HCT116 (cell line): ENCODE results near the gene WFDC12. TPM values are rescaled to one million over a fixed set of nuclear protein-coding genes. Genes with fewer than 3 reads are reported as not detected.

Experiments used
- ATAC-seq: fragments of 200-7000 bp; cut with Tn5 transposase; 2 replicates; pipeline ENCODE4 v1.9.1; 2020; ENCODE audit warnings: mild to moderate bottlenecking, moderate library complexity
- BruUV-seq: library from RNA; stranded (reverse); fragments of 400-500 nt; replicated peaks from 2 replicates; lab custom pipeline; 2021; lab: Mats Ljungman, UMichigan
- CTCF ChIA-PET: fragments of 300-600 bp; sonication (Branson Sonifier 250); formaldehyde crosslinking; loops from one replicate; lab custom pipeline; 2021; ENCODE audit warnings: antibody characterized with exemption; lab: Charles Lee
- POLR2A ChIA-PET: fragments of 300-600, 350-600 bp; sonication (Branson Sonifier 250); formaldehyde crosslinking; loops from one replicate; lab custom pipeline; 2021; ENCODE audit warnings: antibody characterized with exemption; lab: Charles Lee
- RAD21 ChIA-PET, 2 experiments: fragments of 300-600 bp; sonication (Branson Sonifier 250); formaldehyde crosslinking; loops; one replicate each; lab custom pipeline; 2023; ENCODE audit warnings: low total read pairs in 2 of 2; ENCODE audit not compliant: uncharacterized antibody in 2 of 2, unreplicated experiment in 2 of 2, low non-redundant PET in 1 of 2; lab: Charles Lee
- DNase-seq: peaks from one replicate; pipeline ENCODE4 v3.0.0-alpha.2; 2010; ENCODE audit warnings: low read depth, low spot score
- H2AFZ ChIP-seq: fragments of 200-600 bp; shearing (Covaris generic), sonication (generic); 2 replicates; pipeline ENCODE4 v1.6.1; 2017; ENCODE audit warnings: low read depth, mixed run types, mixed read lengths, antibody characterized with exemption, low read length; ENCODE audit not compliant: poor library complexity, severe bottlenecking
- H3K27ac ChIP-seq: 2 replicates; pipeline ENCODE4 v1.5.1; 2012; ENCODE audit warnings: low read depth, low read length
- H3K27me3 ChIP-seq: fragments of 200-600 bp; sonication (generic); 2 replicates; pipeline ENCODE4 v1.6.1; 2016; ENCODE audit warnings: mixed run types, low read length, mixed read lengths; ENCODE audit not compliant: insufficient read depth
- H3K36me3 ChIP-seq, 2 experiments: fragments of 200-500 bp in 1 of 2; fragments of 200-600 bp in 1 of 2; sonication (Bioruptor generic) in 1 of 2; sonication (generic) in 1 of 2; 2 replicates each; pipeline versions ENCODE4 v1.5.1 to v1.6.1; 2014 to 2016; ENCODE audit warnings: low read length in 2 of 2, inconsistent platforms in 1 of 2, mixed read lengths in 1 of 2, mixed run types in 1 of 2; ENCODE audit not compliant: insufficient read depth in 2 of 2, control insufficient read depth in 1 of 2
- H3K4me1 ChIP-seq, 2 experiments: fragments of 200-600 bp in 1 of 2; sonication (generic) in 1 of 2; 2 replicates each; pipeline versions ENCODE4 v1.5.1 to v1.6.1; 2012 to 2017; ENCODE audit warnings: low read length in 2 of 2, inconsistent platforms in 1 of 2, mild to moderate bottlenecking in 1 of 2, mixed read lengths in 1 of 2, mixed run types in 1 of 2, moderate library complexity in 1 of 2; ENCODE audit not compliant: insufficient read depth in 2 of 2, control insufficient read depth in 1 of 2
- H3K4me2 ChIP-seq: fragments of 200-600 bp; sonication (generic); 2 replicates; pipeline ENCODE4 v1.6.1; 2017; ENCODE audit warnings: mixed run types, low read length, mixed read lengths
- H3K4me3 ChIP-seq, 2 experiments: fragments of 200-600 bp in 1 of 2; sonication (generic) in 1 of 2; replicated peaks in 1 of 2; 2 replicates each; pipeline ENCODE4 v1.5.1; 2011 to 2016; ENCODE audit warnings: low read length in 2 of 2, control low read depth in 1 of 2, low read depth in 1 of 2, mild to moderate bottlenecking in 1 of 2, mixed read lengths in 1 of 2, mixed run types in 1 of 2
- H3K79me2 ChIP-seq: fragments of 200-600 bp; sonication (generic); 2 replicates; pipeline ENCODE4 v1.6.1; 2017; ENCODE audit warnings: mild to moderate bottlenecking, mixed run types, low read length, moderate library complexity, mixed read lengths; ENCODE audit not compliant: insufficient read depth
- H3K9ac ChIP-seq: fragments of 200-600 bp; sonication (generic); 2 replicates; pipeline ENCODE4 v1.6.1; 2016; ENCODE audit warnings: low read length, mixed read lengths
- H3K9me2 ChIP-seq: fragments of 200-600 bp; sonication (generic), shearing (Covaris generic); 2 replicates; pipeline ENCODE4 v1.6.1; 2017; ENCODE audit warnings: mixed run types, mild to moderate bottlenecking, moderate library complexity; ENCODE audit not compliant: insufficient read depth
- H3K9me3 ChIP-seq, 2 experiments: fragments of 200-500 bp in 1 of 2; fragments of 200-600 bp in 1 of 2; sonication (Bioruptor generic) in 1 of 2; sonication (generic) in 1 of 2; 2 replicates each; pipeline ENCODE4 v1.6.1; 2014 to 2017; ENCODE audit warnings: low read length in 2 of 2, mixed read lengths in 2 of 2, inconsistent platforms in 1 of 2, low read depth in 1 of 2, mild to moderate bottlenecking in 1 of 2, mixed run types in 1 of 2, moderate library complexity in 1 of 2; ENCODE audit not compliant: control insufficient read depth in 1 of 2, insufficient read depth in 1 of 2
- H4K20me1 ChIP-seq: fragments of 200-600 bp; sonication (generic), shearing (Covaris generic); 2 replicates; pipeline ENCODE4 v1.6.1; 2017; ENCODE audit warnings: mixed run types, mild to moderate bottlenecking, moderate library complexity; ENCODE audit not compliant: insufficient read depth
- CBX3 ChIP-seq: IDR thresholded peaks from 2 replicates; pipeline ENCODE4 v1.6.1; 2012; ENCODE audit warnings: low read depth
- EGR1 ChIP-seq: IDR thresholded peaks from 2 replicates; pipeline ENCODE4 v1.6.1; 2012; ENCODE audit warnings: low read depth
- ELF1 ChIP-seq: IDR thresholded peaks from 2 replicates; pipeline ENCODE4 v1.6.1; 2012; ENCODE audit warnings: low read depth, borderline replicate concordance
- EZH2 ChIP-seq: fragments of 200-600 bp; sonication (generic); IDR thresholded peaks from 2 replicates; pipeline ENCODE4 v1.6.1; 2017; ENCODE audit warnings: antibody characterized with exemption, mixed run types
- FOSL1 ChIP-seq: IDR thresholded peaks from 2 replicates; pipeline ENCODE4 v1.6.1; 2012; ENCODE audit warnings: low read depth
- JUND ChIP-seq: IDR thresholded peaks from 2 replicates; pipeline ENCODE4 v1.6.1; 2012
- SRF ChIP-seq: IDR thresholded peaks from 2 replicates; pipeline ENCODE4 v1.6.1; 2012; ENCODE audit warnings: low read depth
- TCF7L2 ChIP-seq: IDR thresholded peaks from 2 replicates; pipeline ENCODE4 v1.7.0; 2011; ENCODE audit warnings: borderline replicate concordance, inconsistent platforms; ENCODE audit not compliant: insufficient read depth, insufficient read length; ENCODE audit errors: extremely low read depth
- ZBTB33 ChIP-seq: IDR thresholded peaks from 2 replicates; pipeline ENCODE4 v1.6.1; 2011; ENCODE audit warnings: mild to moderate bottlenecking, low read length, moderate library complexity; ENCODE audit not compliant: insufficient replicate concordance; ENCODE audit errors: extremely low read depth
- ZNF274 ChIP-seq: fragments of 200-500 bp; sonication (Bioruptor generic); IDR thresholded peaks from 2 replicates; pipeline ENCODE4 v1.6.1; 2014; ENCODE audit warnings: mild to moderate bottlenecking, low read depth, low read length, inconsistent platforms
- intact Hi-C: fragments of 100-400 bp; cut with micrococcal nuclease; formaldehyde crosslinking; loops from 2 replicates; pipeline ENCODE4 v1.10.0; 2022
- total RNA-seq: library from RNA; stranded (reverse); gene quantifications from one replicate; pipeline ENCODE4 v1.2.1, GENCODE V29; 2021; ENCODE audit not compliant: unreplicated experiment
- TF ChIP-seq, protein P1 (sequence below): IDR thresholded peaks from 2 replicates; pipeline ENCODE4 v1.6.1; 2012; ENCODE audit warnings: low read depth
- TF ChIP-seq, protein P2 (sequence below): IDR thresholded peaks from 2 replicates; pipeline ENCODE4 v1.6.1; 2012
- TF ChIP-seq, protein P3 (sequence below), 3 experiments: fragments of 200-600 bp in 1 of 3; sonication (generic) in 1 of 3; IDR thresholded peaks in 2 of 3; conservative IDR thresholded peaks in 1 of 3; 2 replicates each; pipeline ENCODE4 v1.5.1; 2012 to 2017; ENCODE audit warnings: low read depth in 2 of 3, low read length in 2 of 3, antibody characterized with exemption in 1 of 3, borderline replicate concordance in 1 of 3, control low read depth in 1 of 3, mild to moderate bottlenecking in 1 of 3, mixed read lengths in 1 of 3, mixed run types in 1 of 3, moderate library complexity in 1 of 3; ENCODE audit not compliant: insufficient read depth in 1 of 3

WFDC12 gene
- total RNA-seq, 1 experiment from 2014 or later = not detected

GRCh38 chr20:45153752-45154151 lies 29.5 kb upstream of the WFDC12 start (continued):
- TF ChIP-seq, protein P1, sequence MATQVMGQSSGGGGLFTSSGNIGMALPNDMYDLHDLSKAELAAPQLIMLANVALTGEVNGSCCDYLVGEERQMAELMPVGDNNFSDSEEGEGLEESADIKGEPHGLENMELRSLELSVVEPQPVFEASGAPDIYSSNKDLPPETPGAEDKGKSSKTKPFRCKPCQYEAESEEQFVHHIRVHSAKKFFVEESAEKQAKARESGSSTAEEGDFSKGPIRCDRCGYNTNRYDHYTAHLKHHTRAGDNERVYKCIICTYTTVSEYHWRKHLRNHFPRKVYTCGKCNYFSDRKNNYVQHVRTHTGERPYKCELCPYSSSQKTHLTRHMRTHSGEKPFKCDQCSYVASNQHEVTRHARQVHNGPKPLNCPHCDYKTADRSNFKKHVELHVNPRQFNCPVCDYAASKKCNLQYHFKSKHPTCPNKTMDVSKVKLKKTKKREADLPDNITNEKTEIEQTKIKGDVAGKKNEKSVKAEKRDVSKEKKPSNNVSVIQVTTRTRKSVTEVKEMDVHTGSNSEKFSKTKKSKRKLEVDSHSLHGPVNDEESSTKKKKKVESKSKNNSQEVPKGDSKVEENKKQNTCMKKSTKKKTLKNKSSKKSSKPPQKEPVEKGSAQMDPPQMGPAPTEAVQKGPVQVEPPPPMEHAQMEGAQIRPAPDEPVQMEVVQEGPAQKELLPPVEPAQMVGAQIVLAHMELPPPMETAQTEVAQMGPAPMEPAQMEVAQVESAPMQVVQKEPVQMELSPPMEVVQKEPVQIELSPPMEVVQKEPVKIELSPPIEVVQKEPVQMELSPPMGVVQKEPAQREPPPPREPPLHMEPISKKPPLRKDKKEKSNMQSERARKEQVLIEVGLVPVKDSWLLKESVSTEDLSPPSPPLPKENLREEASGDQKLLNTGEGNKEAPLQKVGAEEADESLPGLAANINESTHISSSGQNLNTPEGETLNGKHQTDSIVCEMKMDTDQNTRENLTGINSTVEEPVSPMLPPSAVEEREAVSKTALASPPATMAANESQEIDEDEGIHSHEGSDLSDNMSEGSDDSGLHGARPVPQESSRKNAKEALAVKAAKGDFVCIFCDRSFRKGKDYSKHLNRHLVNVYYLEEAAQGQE = no peak
- TF ChIP-seq ELF1 = no peak
- no peak for TF ChIP-seq JUND
- TF ChIP-seq, protein P2, sequence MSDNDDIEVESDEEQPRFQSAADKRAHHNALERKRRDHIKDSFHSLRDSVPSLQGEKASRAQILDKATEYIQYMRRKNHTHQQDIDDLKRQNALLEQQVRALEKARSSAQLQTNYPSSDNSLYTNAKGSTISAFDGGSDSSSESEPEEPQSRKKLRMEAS = no peak
- no peak for TF ChIP-seq SRF
- TF ChIP-seq EGR1 = no peak
- no peak for TF ChIP-seq FOSL1
- no peak for TF ChIP-seq CBX3
- TF ChIP-seq, all 23 proteins: peak for 0

GRCh38 chr20:45153147-45153546 lies 28.9 kb upstream of the WFDC12 start:
- no peak overlapping the region for H3K4me3 ChIP-seq
- H3K27me3 ChIP-seq = peaks cover 11% of the 10 kb centered on the region; the same call in 1 of the 2 replicates
- no peak overlapping the region for H3K9ac ChIP-seq
- H3K9me2 ChIP-seq = no peaks in the 10 kb centered on the region
- H3K27ac ChIP-seq = no peak overlapping the region
- ChIA-PET POLR2A (no interaction called here), CTCF (no interaction called here), RAD21 (no interaction called here)
- H3K9me3 ChIP-seq = no peaks in the 10 kb centered on the region
- ATAC-seq = no peak
- no peak overlapping the region for H3K4me2 ChIP-seq
- H3K79me2 ChIP-seq = no peaks in the 10 kb centered on the region
- intact Hi-C loops = no loop called here
- H2AFZ ChIP-seq = no peak overlapping the region
- H3K4me1 ChIP-seq = peaks cover 0 to 5% of the 10 kb centered on the region in 2 experiments; a peak in 1 of 4 replicates
- DNase-seq = no peak
- no TSS peak for BruUV-seq
- H3K36me3 ChIP-seq = no peaks in the 10 kb centered on the region
- no peaks in the 10 kb centered on the region for H4K20me1 ChIP-seq
- TF ChIP-seq EZH2 (no peak), FOSL1 (no peak), CBX3 (no peak), ZNF274 (no peak), ZBTB33 (no peak), TCF7L2 (no peak)
- TF ChIP-seq, protein P3, sequence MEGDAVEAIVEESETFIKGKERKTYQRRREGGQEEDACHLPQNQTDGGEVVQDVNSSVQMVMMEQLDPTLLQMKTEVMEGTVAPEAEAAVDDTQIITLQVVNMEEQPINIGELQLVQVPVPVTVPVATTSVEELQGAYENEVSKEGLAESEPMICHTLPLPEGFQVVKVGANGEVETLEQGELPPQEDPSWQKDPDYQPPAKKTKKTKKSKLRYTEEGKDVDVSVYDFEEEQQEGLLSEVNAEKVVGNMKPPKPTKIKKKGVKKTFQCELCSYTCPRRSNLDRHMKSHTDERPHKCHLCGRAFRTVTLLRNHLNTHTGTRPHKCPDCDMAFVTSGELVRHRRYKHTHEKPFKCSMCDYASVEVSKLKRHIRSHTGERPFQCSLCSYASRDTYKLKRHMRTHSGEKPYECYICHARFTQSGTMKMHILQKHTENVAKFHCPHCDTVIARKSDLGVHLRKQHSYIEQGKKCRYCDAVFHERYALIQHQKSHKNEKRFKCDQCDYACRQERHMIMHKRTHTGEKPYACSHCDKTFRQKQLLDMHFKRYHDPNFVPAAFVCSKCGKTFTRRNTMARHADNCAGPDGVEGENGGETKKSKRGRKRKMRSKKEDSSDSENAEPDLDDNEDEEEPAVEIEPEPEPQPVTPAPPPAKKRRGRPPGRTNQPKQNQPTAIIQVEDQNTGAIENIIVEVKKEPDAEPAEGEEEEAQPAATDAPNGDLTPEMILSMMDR (IDR thresholded peaks at IDR 0.05 in 2 of 3, conservative IDR thresholded peaks at IDR 0.05 in 1 of 3; ENCODE audit: borderline replicate concordance in 1 of 3, insufficient read depth in 1 of 3, low read depth in 2 of 3, low read length in 2 of 3) = no peak
- TF ChIP-seq, protein P1 = no peak
